Activated naive CD8-positive, alpha-beta T cell treated with anti-CD3 and anti-CD28 coated beads, Interleukin-2, amount 50 U/mL, for 24 hours (primary cell): ENCODE data around the gene GATA5.

Experiments
- ATAC-seq: fragments of 150-1000 bp; cut with Tn5 transposase; one replicate; pipeline ENCODE4 v1.10.0; 2021
- DNase-seq: peaks from one replicate; pipeline ENCODE4 v3.0.0; 2021
- H3K27ac Mint-ChIP-seq: one replicate; pipeline ENCODE4 v1.8.0; 2021; ENCODE audit warnings: mild to moderate bottlenecking, mixed read lengths
- H3K27me3 Mint-ChIP-seq: one replicate; pipeline ENCODE4 v1.8.0; 2021; ENCODE audit warnings: mixed read lengths
- H3K36me3 Mint-ChIP-seq: one replicate; pipeline ENCODE4 v1.8.0; 2021; ENCODE audit warnings: low read depth, mixed read lengths
- H3K4me1 Mint-ChIP-seq: one replicate; pipeline ENCODE4 v1.8.0; 2021; ENCODE audit warnings: mixed read lengths
- H3K4me3 Mint-ChIP-seq: one replicate; pipeline ENCODE4 v1.8.0; 2021; ENCODE audit warnings: mild to moderate bottlenecking, moderate library complexity, mixed read lengths
- H3K9me3 Mint-ChIP-seq: one replicate; pipeline ENCODE4 v1.8.0; 2021; ENCODE audit warnings: mixed read lengths

The GATA5 gene

DNA sequence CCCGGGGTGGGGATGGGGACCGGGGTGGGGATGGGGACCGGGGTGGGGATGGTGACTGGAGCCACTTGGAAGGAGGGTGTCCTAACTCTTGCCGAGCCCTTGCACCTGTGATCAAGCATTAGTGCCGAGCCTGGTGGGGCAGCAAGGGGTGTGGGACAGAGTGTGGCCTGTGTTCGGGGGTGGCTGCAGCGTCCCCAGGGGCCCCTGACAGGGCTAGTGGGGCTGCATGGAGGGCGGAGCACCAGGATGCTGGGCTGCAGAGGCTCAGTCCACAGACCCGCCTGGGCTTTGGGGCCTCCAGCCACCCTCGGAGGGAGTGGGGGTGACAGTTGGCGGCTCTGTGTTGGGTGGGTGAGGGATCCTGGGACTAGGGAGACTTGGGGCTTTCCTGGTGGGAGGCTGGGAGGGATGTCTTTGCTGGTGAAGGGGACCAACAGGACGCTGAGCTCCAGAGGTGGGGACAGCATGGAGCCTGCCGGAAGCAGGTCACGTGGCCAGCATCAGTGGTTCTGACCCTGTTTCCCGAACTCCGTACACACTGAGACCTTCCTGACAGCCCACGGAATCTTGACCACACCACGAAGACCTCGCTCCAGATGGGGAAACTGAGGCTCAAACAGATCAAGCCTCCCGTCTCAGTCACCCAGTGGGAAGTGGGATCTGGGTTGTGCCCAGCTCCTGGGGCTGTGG lies 53.0 kb downstream of the GATA5 start:
- ATAC-seq, result no peak
- Mint-ChIP-seq H3K9me3 (no peaks in the 10 kb centered on the region), H3K27ac (no peak overlapping the region), H3K4me3 (no peak overlapping the region), H3K27me3 (no peaks in the 10 kb centered on the region), H3K36me3 (no peaks in the 10 kb centered on the region), H3K4me1 (no peaks in the 10 kb centered on the region)
- DNase-seq, result no peak

DNA sequence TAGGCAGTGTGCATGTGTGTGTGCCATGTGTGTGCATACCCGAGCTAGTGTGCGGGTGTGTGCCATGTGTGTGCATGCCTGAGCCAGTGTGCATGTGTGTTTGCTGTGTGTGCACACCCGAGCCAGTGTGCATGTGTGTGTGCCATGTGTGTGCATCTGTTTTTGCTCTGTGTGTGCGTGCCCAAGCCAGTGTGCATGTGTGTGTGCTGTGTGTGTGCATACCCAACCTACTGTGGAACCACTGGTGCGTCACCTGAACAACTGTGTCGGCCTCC lies 54.1 kb downstream of the GATA5 start:
- Mint-ChIP-seq H3K27me3 (no peaks in the 10 kb centered on the region), H3K27ac (no peak overlapping the region), H3K4me3 (no peak overlapping the region), H3K36me3 (no peaks in the 10 kb centered on the region), H3K9me3 (no peaks in the 10 kb centered on the region), H3K4me1 (no peaks in the 10 kb centered on the region)
- no peak for ATAC-seq
- no peak for DNase-seq

DNA sequence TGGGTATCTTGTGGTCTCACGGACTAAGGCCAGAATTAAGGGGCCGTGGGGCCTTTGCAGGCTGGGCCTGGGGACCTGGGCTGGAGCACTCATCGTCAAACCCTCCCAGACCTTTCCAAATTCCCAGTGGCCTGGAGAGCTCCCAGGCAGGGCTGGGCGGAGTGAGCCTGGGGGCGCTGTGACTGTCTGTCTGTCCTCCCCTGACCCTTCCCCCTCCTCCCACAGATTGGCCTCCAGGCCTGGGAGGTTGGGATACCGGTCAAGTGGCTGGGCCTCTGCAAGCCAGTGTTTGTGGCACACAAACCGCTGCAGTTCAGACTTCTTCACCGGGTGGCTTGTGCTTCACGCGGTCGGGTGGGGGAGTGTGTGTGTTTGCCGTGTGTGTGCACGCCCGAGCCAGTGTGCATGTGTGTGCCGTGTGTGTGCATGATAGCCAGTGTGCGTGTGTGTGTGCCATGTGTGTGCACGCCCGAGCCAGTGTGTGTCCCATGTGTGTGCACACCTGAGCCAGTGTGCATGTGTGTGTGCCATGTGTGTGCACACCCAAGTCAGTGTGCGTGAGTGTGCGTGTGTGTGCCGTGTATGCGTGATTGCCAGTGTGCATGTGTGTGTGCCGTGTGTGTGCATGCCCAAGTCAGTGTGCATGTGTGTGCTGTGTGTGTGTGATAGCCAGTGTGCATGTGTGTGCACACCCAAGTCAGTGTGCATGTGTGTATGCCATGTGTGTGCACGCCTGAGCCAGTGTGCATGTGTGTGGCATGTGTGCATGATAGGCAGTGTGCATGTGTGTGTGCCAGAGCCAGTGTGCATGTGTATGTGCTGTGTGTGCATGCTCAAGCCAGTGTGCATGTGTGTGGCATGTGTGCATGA lies 54.7 kb downstream of the GATA5 start:
- H3K27me3 Mint-ChIP-seq, result no peaks in the 10 kb centered on the region
- no peaks in the 10 kb centered on the region for H3K36me3 Mint-ChIP-seq
- ATAC-seq (no peak), DNase-seq (no peak)
- H3K27ac Mint-ChIP-seq, result no peak overlapping the region
- H3K9me3 Mint-ChIP-seq, result no peaks in the 10 kb centered on the region
- H3K4me1 Mint-ChIP-seq, result no peaks in the 10 kb centered on the region
- no peak overlapping the region for H3K4me3 Mint-ChIP-seq

DNA sequence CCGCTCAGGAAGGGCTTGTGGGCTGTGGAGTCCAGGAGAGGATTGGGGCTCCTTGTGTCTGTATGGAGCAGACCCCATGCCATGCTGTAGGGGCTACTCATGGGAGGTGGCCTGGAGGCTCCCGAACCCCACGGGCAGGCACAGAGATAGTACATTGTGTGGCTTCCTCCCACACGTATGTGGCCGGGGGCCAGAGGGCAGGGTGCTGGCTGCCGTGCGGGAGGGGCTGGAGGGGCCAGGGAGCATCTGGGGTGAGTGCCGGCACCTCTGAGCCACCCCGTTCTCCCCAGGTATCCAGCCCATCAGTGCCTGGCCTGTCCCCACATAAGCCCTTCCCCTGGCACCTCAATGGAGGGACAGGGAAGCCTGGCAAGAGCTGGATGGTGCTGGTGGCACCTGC lies 56.0 kb downstream of the GATA5 start:
- H3K4me3 Mint-ChIP-seq, result no peak overlapping the region
- no peaks in the 10 kb centered on the region for H3K27me3 Mint-ChIP-seq
- no peaks in the 10 kb centered on the region for H3K36me3 Mint-ChIP-seq
- no peaks in the 10 kb centered on the region for H3K4me1 Mint-ChIP-seq
- no peaks in the 10 kb centered on the region for H3K9me3 Mint-ChIP-seq
- H3K27ac Mint-ChIP-seq, result no peak overlapping the region
- ATAC-seq (no peak), DNase-seq (no peak)

DNA sequence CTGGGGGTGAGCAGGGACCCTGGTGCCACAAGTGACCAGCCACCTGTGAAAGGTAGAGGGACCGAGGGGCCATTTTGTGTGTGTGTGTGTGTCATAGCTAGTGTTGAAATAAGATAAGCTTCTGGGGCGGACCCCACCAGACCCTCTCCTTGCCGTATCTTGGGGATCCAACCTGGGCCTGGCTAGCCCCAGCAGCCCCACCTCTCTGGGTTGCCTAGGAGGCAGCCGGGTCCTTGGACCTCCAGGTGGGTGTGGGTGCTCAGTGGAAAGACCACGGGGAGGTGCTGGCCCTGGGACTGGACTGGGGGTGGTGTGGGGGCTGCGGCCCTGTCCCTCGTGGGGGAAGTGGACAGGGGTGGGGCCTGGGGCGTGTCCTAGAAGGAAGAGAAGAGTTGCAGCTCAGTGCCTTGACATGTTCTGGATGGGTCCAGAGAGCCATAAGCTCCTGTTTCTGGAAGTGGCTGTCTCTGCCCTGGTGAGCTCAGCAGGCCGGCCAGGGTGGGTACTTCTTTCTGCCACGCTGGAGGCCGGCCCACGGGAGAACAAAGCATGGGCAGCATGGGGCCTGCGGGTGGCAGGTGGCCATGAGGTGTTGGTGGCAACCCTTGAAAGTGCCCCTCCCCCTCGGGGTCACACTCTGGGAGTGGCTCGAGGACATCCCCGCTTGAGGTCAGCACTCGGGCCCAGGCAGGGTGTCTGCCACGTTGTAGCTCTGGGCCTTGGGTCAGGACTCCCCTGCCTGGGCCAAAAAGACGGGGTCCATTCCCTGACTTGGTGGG lies 56.9 kb downstream of the GATA5 start:
- ATAC-seq, result no peak
- no peaks in the 10 kb centered on the region for H3K9me3 Mint-ChIP-seq
- no peak for DNase-seq
- H3K4me3 Mint-ChIP-seq, result no peak overlapping the region
- H3K27me3 Mint-ChIP-seq, result no peaks in the 10 kb centered on the region
- no peaks in the 10 kb centered on the region for H3K36me3 Mint-ChIP-seq
- no peak overlapping the region for H3K27ac Mint-ChIP-seq
- H3K4me1 Mint-ChIP-seq, result no peaks in the 10 kb centered on the region

DNA sequence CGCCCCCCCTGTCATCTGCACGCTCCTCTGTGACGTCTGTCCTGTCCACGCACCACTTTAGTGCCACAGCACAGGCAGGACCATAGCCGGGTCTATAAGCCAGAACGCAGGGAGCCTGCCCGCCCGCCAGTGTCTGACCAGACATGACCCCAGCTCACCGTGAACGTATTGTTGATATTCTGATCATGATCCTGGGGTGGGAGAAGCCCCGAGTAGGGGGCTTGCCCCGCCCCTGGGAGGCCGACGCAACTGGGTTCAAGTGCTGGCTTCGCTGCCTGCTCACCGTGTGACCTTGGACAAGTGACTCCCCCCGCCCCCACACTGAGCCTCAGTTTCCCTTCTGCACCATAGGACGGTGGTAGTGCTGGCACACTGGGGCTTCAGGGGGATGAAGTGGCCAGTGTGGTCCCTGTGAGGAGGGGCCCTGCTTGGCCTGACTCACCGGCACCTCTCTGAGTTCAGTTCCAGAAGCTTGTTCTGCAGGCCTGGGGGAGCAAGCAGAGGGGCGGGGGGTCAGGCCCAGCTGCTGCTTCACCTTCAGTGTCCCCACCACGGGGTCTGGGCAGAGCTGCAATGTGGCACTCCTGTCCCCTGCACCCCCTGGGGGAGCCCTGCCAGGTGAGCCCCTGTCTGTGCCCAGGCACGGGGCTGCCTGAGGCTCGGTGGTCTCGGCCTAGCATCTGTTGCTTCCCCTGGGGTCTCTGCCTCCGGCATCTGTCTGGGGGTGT lies 57.6 kb downstream of the GATA5 start:
- H3K4me1 Mint-ChIP-seq, result no peaks in the 10 kb centered on the region
- H3K27ac Mint-ChIP-seq, result no peak overlapping the region
- no peaks in the 10 kb centered on the region for H3K36me3 Mint-ChIP-seq
- ATAC-seq (no peak), DNase-seq (no peak)
- H3K27me3 Mint-ChIP-seq, result no peaks in the 10 kb centered on the region
- no peaks in the 10 kb centered on the region for H3K9me3 Mint-ChIP-seq
- no peak overlapping the region for H3K4me3 Mint-ChIP-seq

DNA sequence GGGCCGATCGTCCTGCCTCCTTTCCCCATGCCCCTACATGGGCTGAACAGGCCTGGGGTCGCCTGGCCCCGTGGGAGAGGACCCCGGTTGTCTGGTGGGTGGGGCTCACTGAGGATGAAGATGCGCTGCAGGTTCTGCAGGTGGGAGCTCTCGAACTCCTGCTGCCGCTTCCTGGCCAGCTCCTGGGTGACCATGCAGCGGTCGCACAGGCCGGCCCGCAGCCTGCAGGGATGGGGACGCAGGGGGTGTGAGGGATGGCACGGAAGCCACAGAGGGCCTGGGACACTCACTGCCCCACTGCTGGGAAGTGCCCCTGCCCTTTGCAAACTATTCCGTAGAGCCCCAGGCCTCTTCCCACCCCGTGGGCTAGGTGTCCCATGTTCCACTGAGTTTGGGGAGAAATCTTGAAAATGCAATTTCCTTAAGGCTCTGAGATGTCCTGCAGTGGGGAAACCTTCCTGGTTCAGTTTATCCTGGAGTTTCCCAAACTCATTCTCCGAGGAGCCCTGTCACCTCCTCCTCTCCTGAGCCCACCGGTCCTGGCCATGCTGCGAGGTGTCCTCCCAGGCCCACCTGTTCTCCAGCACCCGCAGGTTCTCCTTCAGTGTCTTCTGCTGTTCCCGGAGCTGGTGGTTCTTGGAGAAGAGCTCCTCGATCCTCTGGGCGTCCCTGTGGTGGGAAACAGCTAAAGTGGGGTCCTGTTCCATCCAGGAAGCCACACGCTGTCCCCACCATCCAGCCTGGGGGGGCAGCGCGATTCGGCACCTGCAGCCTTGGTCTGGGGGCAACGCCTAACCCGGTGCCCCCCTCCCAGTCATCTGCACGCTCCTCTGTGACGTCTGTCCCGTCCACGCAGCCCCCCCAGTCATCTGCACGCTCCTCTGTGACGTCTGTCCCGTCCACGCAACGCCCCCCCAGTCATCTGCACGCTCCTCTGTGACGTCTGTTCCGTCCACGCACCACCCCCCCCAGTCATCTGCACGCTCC lies 58.9 kb downstream of the GATA5 start:
- Mint-ChIP-seq H3K27me3 (no peaks in the 10 kb centered on the region), H3K27ac (no peak overlapping the region), H3K9me3 (no peaks in the 10 kb centered on the region), H3K36me3 (no peaks in the 10 kb centered on the region), H3K4me1 (no peaks in the 10 kb centered on the region), H3K4me3 (no peak overlapping the region)
- DNase-seq (no peak), ATAC-seq (no peak)

DNA sequence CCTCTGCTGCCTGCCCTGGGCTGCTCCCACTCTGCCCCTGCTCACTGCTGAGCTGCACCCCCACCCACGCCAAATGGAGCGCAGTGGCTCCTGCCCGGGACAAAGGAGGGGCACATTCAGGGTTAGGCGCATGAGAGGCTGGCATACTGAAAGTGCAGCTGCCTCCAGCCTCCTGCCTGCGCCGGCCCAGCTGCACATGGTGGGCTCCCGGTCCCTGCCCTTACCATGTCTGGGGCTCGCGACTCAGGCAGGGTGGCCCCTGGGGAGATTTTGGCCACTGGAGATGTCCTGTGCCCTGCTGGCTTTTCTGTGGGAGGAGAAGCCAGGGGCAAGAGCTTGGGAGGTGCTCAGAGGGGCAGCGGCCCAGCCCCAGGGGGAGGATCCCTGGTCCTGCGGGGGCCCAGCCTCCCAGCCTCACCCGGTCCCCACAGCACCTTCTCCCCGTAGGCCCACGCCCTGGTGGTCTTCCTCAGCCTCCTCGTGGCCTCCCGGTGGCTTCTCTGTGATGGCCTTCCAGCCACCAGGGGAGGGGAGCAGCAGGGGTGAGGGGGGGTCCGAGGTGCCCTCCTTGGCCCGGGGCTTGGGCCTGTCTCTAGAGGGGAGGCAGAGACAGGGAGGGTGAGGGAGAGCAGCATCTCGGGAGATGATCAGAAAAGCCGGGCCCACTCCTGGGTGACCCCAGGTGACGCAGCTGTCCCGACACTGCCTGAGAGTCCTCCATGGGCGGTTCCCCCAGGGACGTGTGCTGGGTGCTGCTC lies 60.3 kb downstream of the GATA5 start:
- H3K4me1 Mint-ChIP-seq, result no peaks in the 10 kb centered on the region
- H3K27ac Mint-ChIP-seq, result no peak overlapping the region
- ATAC-seq (no peak), DNase-seq (no peak)
- H3K27me3 Mint-ChIP-seq, result no peaks in the 10 kb centered on the region
- H3K9me3 Mint-ChIP-seq, result no peaks in the 10 kb centered on the region
- no peaks in the 10 kb centered on the region for H3K36me3 Mint-ChIP-seq
- H3K4me3 Mint-ChIP-seq, result no peak overlapping the region

DNA sequence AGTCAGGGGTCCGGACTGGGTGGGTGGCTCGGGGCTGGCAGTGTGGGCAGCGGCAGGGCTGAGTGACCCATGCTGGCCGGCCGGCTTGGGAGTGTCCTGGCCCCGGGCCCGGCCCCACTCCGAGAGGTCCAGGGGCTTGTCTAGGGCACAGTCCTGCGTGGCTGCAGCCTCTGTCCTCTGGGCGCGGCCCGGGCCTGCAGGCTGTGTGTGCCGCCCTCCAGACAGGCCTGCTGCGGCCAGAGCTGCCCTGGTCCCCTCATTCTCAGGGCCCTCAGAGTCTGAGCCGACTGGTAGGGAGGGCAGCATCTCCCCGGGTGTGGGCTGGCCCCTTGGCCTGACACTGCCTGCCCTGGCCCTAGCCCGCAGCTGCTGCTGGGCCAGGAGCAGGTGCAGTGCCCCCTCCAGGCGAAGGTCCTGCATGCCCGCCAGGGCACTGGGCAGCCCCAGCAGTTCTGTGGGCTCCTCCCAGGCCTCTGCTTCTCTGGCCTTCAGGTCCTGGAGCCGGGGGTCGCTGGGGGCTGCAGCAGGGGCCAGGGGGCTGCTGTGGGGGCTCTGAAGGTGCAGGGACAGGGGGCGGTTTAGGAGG lies 61.8 kb downstream of the GATA5 start:
- Mint-ChIP-seq H3K36me3 (no peaks in the 10 kb centered on the region), H3K4me1 (peaks cover 8% of the 10 kb centered on the region), H3K27me3 (no peaks in the 10 kb centered on the region), H3K27ac (no peak overlapping the region), H3K9me3 (no peaks in the 10 kb centered on the region), H3K4me3 (no peak overlapping the region)
- ATAC-seq (no peak), DNase-seq (no peak)
